Measurements from ENCODE around the gene TK1. TPM values are rescaled to one million over a fixed set of nuclear protein-coding genes. Genes with fewer than 3 reads are reported as not detected.

TK1 gene
- total RNA-seq, 4 donors from 2014 or later: 1.7 to 4.1 (median 2.9) TPM

DNA sequence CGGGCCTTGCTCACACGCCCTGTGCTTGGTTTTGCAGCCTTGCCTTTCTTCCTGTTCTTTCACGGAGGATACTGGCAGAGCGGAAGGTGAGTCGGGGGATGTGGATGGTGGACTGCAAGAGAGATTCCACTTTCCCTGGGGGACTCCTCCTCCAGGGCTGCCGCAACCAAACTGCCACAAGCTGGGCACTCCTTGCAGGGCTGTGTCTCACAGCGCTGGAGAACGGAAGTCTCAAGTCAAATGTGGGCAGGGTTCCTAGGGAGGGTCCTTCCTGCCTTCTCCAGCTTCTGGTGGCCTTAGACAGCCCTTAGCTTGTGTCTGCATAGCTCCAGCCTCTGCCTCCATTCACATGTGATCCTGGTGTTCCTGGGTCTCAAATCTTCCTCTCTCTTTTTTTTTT lies 15.8 kb upstream of the TK1 start:
- TF ChIP-seq POLR2A (IDR thresholded peaks at IDR 0.05) (no peak), CTCF (IDR thresholded peaks at IDR 0.05) (no peak)
- intact Hi-C loops (cut with DNase I; ENCODE audit: low total_unique reads): no loop called here
- DNase-seq (ENCODE audit: low spot score in 2 of 2): no peak
- no peak overlapping the region for H3K4me3 ChIP-seq (ENCODE audit: low read depth, poor library complexity, severe bottlenecking)
- 90 to 97% methylated on average over 8 of the region's 8 CpGs for WGBS, 2 donors

GRCh38 chr17:78200451-78200850 lies 13.6 kb upstream of the TK1 start:
- no peak for DNase-seq (ENCODE audit: low spot score in 2 of 2)
- no peak overlapping the region for H3K4me3 ChIP-seq (ENCODE audit: low read depth, poor library complexity, severe bottlenecking)
- intact Hi-C loops (cut with DNase I; ENCODE audit: low total_unique reads): no loop called here
- 79 to 80% methylated on average over 6 of the region's 6 CpGs for WGBS, 2 donors
- TF ChIP-seq POLR2A (IDR thresholded peaks at IDR 0.05) (no peak), CTCF (IDR thresholded peaks at IDR 0.05) (no peak)

DNA sequence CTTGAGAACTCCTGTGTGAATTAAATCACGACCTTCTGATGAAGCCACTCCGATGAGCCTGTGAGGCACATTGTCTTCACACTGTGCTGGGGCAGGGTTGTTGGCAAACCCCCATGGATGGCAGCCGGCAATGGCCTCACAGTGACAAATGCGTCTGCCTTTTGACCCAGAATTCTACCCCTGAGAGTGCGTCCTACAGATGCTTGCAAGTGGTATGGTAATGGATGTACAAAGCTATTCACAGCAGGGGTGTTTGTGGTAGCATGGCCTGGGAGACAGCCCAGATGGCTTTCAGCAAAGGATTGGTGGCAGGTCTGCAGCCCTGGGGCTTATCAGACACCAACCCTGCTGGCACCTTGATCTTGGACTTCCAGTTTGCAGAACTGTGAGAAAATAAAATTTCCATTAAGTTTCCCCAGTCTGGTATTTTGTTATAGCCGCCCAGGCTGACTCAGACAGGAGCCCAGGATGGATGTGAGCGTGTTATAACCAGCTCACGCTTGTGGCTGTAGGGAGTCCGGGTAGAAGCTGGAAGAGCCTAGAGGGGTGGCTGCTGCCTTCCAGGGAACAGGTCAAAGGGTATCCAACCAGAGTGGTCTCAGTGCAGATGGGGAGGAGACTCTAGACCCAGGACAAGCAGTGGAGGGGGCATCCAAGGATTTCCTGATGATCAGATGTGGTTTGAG lies 10.4 kb upstream of the TK1 start:
- no peak for TF ChIP-seq POLR2A (IDR thresholded peaks at IDR 0.05)
- TF ChIP-seq CTCF (IDR thresholded peaks at IDR 0.05): no peak
- H3K4me3 ChIP-seq (ENCODE audit: low read depth, poor library complexity, severe bottlenecking): no peak overlapping the region
- WGBS, 2 donors: 57 to 61% methylated on average over 9 of the region's 9 CpGs
- intact Hi-C loops (cut with DNase I; ENCODE audit: low total_unique reads): no loop called here
- no peak for DNase-seq (ENCODE audit: low spot score in 2 of 2)

DNA sequence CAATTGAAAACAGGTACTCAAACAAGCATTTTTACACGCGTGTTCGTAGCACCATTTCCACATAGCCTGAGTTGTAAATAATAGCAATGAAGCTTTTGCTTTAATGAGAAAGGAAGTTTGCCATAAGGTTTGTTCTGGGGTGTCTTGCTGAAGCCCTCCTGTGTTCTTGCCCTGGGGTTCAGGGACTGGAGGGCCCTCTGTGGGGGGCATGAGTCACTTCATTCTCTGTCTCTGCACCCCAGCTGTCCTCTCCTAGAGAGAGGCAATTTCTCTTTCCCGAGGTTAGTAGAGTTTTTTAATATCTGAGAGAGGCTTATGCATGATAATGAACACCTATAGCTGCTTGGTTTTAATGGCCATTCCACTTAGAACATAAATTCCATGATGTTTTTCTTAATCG lies 9.9 kb upstream of the TK1 start:
- no peak overlapping the region for H3K4me3 ChIP-seq (ENCODE audit: low read depth, poor library complexity, severe bottlenecking)
- DNase-seq (ENCODE audit: low spot score in 2 of 2): no peak
- WGBS, 2 donors: 75 to 78% methylated on average over 5 of the region's 5 CpGs
- intact Hi-C loops (cut with DNase I; ENCODE audit: low total_unique reads): no loop called here
- no peak for TF ChIP-seq POLR2A (IDR thresholded peaks at IDR 0.05)
- TF ChIP-seq CTCF (IDR thresholded peaks at IDR 0.05): no peak

- no peak for DNase-seq (ENCODE audit: low spot score in 2 of 2)
- no peak overlapping the region for H3K4me3 ChIP-seq (ENCODE audit: low read depth, poor library complexity, severe bottlenecking)
- WGBS, 2 donors: 43 to 51% methylated on average over 10 of the region's 10 CpGs
- TF ChIP-seq CTCF (IDR thresholded peaks at IDR 0.05): no peak
- no peak for TF ChIP-seq POLR2A (IDR thresholded peaks at IDR 0.05)
- intact Hi-C loops (cut with DNase I; ENCODE audit: low total_unique reads): no loop called here
Measured at GRCh38 chr17:78185981-78186691, 716 bp downstream of the TK1 start.
